HG03439 (cell line): ENCODE data around the gene CFAP73.
"Not testable (repeated sequence)": the region's sequence is repeated elsewhere in the genome, so short reads cannot be mapped to it uniquely, and the experiment has no call there.

ENCODE experiments used
- ATAC-seq: cut with Tn5 transposase; IDR thresholded peaks from one replicate; pipeline ENCODE4 v1.9.1; 2021; ENCODE audit warnings: mild to moderate bottlenecking, moderate library complexity; ENCODE audit not compliant: unreplicated experiment

Gene CFAP73

DNA sequence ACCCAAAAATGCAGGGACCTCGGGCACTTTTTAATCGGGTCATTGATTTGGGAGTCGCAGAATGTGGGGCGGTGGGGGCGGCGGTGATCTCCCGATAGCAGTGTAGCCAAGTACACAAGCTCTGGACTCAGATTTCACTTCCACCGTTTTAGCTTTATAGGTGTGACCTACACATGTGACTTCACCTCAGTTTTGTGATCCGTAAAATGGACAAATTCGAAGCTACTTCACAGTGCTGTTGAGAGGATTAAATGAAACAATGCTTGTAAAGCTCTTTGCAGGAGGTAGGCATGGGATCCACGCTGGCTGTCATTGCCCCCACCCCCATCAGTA, 36.5 kb downstream of the CFAP73 start:
- ATAC-seq = no peak

DNA sequence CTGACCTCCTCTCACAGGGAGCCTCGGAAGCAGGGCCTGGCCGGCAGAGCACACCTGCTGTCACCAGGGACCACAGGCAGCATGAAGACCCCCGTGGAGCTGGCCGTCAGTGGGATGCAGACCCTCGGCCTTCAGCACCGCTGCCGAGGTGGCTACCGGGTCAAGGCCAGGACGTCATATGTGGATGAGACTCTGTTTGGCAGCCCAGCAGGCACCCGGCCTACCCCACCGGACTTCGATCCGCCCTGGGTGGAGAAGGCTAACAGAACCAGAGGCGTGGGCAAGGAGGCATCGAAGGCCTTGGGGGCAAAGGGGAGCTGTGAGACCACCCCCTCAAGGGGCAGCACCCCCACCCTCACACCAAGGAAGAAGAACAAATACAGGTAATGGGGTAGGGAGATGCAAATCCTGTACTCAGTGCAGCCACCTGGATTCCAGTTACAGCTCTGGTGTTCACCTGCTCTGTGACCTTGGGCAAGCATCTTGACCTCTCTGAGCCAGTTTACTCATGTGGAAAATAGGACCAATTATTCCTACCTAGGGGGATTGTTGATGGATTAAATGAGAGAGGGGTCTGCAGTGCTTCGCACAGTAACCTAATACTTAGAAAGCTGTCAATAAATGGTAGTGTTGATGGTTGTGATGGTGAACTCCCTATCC, 37.3 kb downstream of the CFAP73 start:
- ATAC-seq = no peak

DNA sequence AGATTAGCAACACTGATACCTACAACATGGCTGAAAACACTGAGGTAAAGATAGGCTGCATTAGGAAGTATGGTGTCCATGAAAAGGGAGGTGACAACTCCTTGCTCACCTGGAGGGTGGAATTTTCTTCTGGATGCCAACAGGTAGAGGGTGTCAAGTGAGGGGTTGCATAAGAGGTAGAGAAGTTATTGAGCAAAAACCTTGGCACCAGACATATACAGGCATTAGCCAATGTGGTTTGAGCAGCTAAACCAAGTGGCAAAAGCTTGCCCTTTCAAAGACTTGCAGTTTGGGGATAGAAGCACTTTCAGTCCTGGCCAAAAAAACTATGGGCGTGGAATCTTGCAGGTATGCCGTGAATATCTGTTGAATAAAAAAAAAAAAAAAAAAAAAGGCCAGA, 39.8 kb downstream of the CFAP73 start:
- no peak for ATAC-seq

DNA sequence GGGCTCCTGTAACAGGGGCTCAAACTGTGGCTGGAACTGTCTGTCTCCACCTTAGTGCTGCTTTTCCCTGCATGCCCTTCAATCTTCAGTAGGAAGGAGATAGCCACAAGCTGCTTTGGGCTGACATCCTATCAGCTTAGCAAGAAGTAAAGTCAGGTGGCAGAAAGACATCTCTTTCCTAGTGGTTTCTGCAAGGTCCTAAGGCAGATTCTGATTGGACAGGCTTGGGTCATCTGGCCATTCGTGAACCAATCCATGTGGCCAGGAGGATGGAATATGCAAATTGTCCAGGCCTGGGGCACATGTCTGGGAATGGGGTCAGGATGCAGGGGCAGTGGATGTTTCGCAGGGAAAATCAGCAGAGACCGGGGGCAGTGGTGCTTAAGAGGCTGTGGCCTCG, 41.2 kb downstream of the CFAP73 start:
- ATAC-seq = no peak

DNA sequence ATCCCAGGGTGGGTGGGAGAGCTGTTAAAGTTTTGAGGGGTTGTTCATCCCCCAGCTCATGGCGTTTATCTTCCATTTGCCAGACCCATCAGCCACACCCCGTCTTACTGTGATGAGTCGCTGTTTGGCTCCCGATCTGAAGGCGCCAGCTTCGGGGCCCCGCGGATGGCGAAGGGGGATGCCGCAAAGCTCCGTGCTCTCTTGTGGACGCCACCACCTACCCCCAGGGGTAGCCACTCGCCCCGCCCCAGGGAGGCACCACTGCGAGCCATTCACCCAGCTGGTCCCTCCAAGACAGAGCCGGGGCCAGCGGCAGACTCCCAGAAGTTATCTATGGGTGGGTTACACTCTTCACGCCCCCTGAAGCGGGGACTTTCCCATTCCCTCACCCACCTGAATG, 41.7 kb downstream of the CFAP73 start:
- no peak for ATAC-seq

DNA sequence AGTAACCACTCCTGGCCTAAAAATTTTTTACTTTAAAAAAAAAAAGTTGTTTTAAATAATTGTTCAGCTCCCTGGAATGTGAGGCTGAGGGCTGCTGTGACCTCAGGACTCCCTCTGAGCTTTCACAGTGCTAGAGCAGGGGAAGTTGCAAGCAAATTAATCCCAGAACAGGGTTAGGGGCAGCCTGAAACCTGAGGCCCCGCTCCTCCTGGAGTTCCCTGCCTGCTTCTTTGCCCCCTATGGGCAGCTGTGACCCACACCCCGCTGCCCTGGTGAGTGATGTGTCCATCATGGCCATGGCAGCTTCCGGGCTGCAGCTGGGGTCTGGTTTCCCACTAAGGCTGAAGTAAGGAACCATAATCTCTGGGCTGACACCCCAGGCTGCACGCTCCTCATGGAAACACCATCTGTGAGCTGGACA, 45.5 kb downstream of the CFAP73 start:
- no peak for ATAC-seq

DNA sequence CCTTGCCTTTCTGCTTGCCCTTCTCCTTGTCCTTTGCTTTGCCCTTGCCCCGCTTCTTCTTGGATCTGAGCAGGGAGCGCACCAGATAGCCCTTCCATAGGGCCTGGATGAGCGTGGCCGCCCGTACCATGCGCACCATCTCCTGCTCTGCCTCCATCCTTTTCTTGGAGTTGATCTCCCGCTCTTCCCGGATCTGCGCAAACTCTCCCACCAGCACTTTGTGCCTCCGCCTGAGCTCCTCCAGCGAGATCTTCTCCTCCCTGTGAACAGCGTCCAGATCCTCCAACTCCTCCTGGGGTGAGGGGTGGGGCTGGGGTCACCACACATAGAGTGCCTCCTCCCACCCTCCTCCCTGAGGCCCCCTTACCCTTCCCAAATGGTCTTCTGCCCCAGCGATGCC, 46.1 kb downstream of the CFAP73 start:
- ATAC-seq = no peak

DNA sequence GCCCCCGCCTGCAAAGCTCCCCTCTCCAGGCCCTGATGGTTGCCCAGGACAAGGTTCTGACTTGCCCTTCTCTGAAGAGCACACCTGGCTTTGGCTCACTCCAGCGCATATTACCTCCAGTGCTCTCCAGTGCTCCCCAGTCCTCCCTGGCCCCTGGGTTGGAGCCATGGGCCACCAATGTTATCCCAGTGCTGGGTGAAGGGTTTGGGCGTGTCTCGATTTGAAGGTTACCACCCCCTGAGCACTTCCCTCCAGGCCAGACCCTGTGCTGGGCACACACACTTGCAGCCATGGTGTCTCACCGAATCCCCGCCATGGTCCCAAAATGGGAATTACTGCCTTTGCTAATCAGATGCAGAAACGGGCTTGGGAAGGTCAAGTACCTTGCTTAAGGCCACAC, 47.1 kb downstream of the CFAP73 start:
- ATAC-seq = no peak

DNA sequence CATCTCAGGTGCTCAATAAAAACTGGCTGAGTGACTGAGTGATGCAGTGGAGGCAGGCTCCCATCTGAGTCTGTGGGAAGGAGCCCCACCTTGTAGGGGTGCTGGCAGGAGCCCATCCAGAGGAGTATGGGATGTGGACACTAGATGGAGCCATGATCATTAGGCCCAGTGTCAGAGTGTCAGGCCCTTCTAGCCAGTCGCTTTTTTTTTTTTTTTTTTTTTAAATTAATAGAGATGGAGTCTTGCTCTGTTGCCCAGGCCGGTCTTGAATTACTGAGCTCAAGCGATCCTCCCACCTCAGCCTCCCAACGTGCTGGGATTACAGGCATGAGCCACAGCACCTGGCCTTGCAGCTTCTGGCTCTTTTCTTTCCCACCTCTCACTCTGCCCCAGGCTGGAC, 47.5 kb downstream of the CFAP73 start:
- peak; percentile 63 for ATAC-seq

DNA sequence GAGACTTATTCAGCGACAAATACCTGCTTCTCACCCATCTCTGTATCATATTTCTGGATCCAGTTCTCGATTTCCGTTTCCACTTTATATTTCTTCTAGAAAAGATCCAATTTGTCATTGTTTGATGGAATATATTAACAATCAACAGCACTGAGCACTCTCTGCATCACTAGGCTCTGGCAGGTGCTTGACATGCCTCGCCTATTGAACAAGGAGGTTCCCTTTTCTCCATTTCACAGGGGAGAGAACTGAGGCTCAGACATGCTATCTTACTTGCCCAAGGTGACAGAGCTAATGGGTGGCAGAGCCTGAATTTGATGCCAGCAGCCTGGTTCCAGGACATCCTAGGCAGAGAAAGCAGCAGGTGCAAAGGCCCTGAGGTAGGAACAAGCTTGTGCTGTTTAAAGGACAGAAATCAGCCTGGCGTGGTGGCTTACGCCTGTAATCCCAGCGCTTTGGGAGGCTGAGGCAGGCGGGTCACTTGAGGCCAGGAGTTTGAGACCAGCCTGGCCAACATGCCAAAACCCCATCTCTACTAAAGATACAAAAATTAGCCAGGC, 48.1 kb downstream of the CFAP73 start:
- no peak for ATAC-seq

DNA sequence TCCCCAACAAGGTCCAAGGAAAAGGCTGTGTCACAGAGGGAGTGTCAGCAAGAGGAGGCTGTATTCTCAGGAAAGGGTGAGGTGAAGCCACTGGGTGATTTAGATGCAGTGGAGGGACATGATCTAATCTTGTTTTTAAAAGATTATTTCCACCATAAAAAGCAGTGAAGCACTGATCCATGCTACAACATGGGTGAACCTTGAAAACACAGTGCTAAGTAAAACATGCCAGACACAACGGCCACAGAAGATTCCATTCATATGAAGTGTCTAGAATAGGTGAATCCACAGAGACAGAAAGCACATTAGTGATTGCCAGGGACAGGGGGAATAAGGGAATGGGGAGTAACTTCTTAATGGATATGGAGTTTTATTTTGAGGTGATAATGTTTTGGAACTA, 48.8 kb downstream of the CFAP73 start:
- no peak for ATAC-seq

DNA sequence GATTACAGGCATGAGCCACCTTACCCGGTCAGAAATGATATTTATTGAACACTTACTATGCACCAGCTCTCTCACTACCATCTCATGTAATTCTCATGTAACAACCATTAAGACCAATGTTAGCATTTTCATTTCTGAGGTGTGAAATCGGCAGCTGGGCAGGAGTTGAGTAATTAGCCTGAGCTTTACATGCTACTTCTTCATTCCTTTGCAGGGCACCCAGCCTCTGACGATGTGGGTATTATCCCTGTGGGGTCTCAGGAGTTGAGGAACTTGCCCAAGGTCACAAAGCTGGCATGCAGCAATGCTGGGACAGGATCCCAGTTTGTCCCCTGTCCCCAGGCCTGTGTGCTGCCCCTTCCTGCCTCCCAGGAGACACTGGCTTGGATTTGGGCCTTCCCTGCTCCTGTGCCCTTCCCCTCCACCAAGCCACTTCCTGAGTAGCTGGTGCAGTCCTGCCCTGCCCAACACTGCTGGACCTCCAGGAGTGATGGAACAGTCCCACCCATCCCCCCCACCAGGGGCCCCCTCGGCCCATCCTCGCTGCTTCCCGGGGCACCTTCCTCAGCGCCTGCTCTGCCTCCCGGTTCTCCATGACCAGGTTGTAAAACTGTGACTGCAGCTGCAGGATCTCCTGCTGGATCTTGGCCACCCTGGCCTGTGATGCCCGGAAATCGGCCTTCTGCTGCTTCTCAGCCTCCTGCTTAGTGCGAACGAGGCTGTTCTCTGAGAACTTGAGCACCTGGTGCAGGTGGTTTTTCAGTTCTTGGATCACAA, 50.7 kb downstream of the CFAP73 start:
- ATAC-seq = no peak

DNA sequence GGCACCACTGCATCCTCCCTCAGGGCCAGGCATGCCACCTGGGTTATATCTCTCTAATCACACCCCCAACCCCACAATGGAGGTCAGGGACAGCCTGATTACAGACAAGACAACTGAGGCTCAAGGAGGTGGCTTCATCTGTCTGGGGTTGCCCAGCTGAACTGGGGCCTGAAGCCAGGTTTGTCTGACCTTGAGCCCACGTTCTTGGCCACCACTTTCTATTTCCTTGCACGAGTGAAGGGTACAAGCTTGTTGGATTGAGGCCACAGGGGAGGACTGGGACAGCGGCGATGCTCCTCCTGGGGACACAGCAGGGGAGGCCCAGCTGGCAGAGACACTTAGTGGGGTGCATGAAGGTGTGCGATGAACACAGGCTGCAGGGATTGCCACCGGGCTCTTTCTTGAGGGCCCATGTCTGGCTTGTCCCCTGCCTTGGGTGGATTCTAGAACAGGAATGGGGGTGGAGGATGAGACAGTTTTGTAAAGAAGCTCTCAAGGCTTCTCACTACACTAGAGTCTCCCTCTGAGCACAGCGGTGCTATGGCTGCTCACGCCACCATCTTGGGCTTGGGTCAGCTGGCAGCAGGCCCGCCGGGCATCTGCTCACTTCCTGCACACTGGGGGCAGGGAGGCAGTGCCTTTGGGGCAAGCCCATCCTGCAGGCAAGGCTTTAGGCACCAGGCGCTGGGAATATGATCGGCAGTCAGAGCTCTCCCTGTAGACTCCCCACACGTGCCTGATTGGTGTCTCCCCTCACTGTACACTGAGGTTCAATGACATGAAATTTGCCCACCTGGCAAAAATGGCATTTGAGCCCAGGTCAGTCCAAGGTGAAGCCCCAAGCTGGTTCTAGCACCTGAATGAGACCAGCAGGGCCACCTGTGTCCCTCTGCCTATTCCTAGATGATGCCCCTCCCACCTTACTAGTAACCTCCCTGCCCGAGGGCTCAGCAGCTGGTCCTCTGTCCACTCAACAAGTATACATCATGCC, 52.0 kb downstream of the CFAP73 start:
- ATAC-seq = no peak

DNA sequence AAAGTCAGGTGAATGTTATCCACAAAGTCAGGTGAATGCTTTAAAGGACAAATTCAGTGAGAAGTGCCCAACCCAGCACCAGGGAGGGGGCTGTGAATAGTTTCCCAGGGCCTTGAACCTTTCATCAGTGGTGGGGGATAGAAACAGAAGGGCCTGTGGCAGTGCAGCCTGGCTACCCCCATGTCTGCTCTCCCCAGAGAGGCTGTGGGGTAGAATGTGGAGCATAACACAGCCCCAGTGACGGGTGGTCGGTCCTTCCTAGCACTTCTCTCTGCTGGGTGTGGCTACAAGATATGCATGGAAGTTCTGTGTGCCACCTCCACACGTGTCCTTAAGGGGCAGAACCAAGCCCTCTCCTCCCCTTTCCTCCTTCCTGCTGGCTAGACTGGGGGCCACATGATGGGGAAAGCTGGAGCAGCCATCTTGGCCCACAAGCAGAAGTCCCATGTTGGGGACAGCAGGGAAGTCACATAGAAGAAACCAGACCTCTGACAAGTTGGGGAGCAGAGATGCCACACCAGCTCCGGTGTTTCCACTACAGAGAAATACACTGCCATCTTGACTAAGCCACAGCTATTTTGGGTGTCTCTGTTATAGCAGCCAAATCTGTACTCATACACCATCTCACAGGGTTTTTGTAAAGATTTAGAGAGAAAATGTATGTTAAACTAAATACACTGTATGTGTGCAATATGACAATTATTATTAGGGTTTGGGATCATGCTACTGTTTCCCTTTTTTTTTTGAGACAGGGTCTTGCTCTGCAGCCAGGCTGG, 53.0 kb downstream of the CFAP73 start:
- ATAC-seq = no peak

DNA sequence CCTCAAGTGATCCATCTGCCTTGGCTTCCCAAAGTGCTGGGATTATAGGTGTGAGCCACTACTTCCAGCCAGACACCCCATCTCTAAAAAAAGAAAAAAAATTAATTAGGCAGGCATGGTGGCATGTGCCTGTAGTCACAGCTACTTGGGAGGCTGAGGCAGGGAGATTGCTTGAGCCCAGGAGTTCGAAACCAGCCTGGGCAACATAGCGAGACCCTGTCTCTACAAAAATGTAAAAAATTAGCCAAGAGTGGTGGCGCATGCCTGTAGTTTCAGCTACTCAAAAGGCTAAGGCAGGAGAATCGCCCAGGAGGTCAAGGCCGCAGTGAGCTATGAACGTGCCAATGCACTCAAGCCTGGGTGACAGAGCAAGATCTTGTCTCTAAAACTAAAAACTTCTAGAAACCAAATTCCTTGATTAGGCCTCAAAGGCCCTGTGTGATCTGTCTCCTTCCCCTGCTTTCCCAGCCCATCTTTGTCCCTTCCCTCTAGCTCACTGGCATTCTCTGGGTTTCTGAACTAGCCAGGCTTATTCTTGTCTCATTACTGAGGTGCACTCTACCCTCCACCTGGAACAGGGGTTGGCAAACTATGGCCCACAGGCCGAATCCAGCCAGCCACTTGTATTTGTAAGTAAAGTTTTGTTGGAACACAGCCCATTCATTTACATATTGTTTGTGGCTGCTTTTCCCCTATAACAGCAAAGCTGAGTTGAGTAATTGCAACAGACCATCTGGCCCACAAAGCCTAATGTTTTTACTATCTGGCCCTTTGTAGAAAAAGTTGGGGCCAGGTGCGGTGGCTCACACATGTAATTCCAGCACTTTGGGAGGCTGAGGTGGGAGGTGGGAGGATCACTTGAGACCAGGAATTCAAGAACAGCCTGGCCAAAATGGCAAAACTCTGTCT, 54.6 kb downstream of the CFAP73 start:
- ATAC-seq = no peak

DNA sequence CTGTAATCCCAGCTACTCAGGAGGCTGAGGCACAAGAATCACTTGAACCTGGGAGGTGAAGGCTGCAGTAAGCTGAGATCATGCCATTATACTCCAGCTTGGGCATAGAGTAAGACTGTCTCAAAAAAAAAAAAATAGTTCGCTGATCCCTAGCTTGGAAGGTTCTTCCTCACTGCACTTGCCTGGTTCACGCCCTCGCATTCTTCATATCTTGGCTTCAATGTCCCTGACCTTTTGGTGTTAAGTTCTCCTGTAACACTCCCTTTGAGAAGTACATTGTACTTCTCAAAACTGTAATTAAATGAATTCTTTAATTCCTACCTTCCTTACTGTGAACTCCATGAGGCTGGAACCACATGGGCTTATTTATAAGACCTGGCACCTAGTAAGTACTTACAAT, 55.3 kb downstream of the CFAP73 start:
- ATAC-seq = no peak

DNA sequence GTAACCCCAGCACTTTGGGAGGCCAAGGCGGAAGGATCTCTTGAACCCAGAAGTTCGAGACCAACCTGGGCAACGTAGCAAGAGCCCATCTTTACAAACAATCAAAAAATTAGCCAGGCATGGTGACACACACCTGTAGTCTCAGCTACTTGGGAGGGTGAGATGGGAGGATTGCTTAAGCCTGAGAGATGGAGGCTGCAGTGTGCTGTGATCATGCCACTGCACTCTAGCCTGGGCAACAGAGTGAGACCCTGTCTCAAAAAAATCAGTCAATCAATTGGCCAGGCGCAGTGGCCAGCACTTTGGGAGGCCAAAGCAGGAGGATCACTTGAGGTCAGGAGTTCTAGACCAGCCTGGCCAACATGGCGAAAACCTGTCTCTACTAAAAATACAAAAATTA, 57.3 kb downstream of the CFAP73 start:
- not testable (repeated sequence) for ATAC-seq

DNA sequence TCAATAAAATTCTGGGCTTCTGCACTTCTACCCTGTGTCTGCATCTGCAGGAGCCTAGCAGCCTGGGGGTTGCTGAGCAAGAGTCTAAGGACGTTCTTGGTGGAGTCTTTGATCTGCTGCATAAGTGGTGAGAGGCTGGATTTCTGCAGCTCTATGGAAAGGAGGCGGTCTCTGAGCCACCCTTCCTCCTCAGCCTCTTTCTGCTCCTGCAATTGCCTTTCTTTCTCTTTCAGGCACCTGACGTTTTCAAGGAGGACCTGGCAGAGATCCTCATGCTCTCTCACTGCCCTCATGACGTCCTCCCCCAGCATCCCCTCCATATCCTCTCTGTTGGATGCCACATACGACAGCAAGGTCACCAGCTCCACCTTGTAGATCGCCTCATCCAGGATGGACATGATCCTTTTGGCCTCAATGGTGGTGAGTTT, 58.1 kb downstream of the CFAP73 start:
- ATAC-seq = no peak
